HCT116 (cell line): ENCODE data around the gene RPH3AL.

Source experiments
- EZH2 ChIP-seq: fragments of 200-600 bp; sonication (generic); IDR thresholded peaks from 2 replicates; pipeline ENCODE4 v1.6.1; 2017; ENCODE audit warnings: antibody characterized with exemption, mixed run types
- POLR2A ChIP-seq: IDR thresholded peaks from 2 replicates; pipeline ENCODE4 v1.7.0; 2011; ENCODE audit warnings: borderline replicate concordance; ENCODE audit not compliant: insufficient read depth, insufficient read length; ENCODE audit errors: extremely low read depth
- POLR2AphosphoS5 ChIP-seq: IDR thresholded peaks from 2 replicates; pipeline ENCODE4 v1.6.1; 2011; ENCODE audit warnings: mild to moderate bottlenecking, low read depth, low read length, moderate library complexity
- SP1 ChIP-seq: IDR thresholded peaks from 2 replicates; pipeline ENCODE4 v1.6.1; 2012; ENCODE audit warnings: low read depth
- SRF ChIP-seq: IDR thresholded peaks from 2 replicates; pipeline ENCODE4 v1.6.1; 2012; ENCODE audit warnings: low read depth
- TF ChIP-seq, protein P1 (sequence below), 3 experiments: fragments of 200-600 bp in 1 of 3; sonication (generic) in 1 of 3; IDR thresholded peaks in 2 of 3; conservative IDR thresholded peaks in 1 of 3; 2 replicates each; pipeline ENCODE4 v1.5.1; 2012 to 2017; ENCODE audit warnings: low read depth in 2 of 3, low read length in 2 of 3, antibody characterized with exemption in 1 of 3, borderline replicate concordance in 1 of 3, control low read depth in 1 of 3, mild to moderate bottlenecking in 1 of 3, mixed read lengths in 1 of 3, mixed run types in 1 of 3, moderate library complexity in 1 of 3; ENCODE audit not compliant: insufficient read depth in 1 of 3
- TF ChIP-seq, protein P2 (sequence below): IDR thresholded peaks from 2 replicates; pipeline ENCODE4 v1.6.1; 2012
- TF ChIP-seq, protein P3 (sequence below): IDR thresholded peaks from 2 replicates; pipeline ENCODE4 v1.6.1; 2012; ENCODE audit warnings: low read depth

DNA sequence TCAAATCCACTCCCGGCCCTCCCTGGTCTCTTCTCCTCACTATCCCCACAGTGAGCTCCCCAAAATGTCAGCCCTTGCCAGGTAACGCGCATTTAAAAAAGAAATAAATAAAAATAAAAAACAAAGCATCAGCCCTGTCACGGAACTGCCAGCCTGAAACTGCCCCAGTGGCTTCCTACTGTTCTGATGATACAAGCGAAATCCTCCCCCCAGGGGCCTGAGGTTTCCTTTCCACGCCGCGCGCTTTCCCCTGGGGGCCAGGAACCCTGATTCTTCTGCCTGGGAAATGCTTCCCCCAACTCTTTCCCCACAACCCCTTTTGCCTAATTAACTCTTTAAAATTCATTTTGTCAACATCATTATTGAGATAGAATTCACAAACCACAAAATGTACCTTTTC, 12.2 kb upstream of the RPH3AL start:
- TF ChIP-seq EZH2 (no peak), POLR2A (no peak), SP1 (no peak), SRF (no peak), POLR2AphosphoS5 (no peak)
- TF ChIP-seq, protein P1, sequence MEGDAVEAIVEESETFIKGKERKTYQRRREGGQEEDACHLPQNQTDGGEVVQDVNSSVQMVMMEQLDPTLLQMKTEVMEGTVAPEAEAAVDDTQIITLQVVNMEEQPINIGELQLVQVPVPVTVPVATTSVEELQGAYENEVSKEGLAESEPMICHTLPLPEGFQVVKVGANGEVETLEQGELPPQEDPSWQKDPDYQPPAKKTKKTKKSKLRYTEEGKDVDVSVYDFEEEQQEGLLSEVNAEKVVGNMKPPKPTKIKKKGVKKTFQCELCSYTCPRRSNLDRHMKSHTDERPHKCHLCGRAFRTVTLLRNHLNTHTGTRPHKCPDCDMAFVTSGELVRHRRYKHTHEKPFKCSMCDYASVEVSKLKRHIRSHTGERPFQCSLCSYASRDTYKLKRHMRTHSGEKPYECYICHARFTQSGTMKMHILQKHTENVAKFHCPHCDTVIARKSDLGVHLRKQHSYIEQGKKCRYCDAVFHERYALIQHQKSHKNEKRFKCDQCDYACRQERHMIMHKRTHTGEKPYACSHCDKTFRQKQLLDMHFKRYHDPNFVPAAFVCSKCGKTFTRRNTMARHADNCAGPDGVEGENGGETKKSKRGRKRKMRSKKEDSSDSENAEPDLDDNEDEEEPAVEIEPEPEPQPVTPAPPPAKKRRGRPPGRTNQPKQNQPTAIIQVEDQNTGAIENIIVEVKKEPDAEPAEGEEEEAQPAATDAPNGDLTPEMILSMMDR (IDR thresholded peaks at IDR 0.05 in 2 of 3, conservative IDR thresholded peaks at IDR 0.05 in 1 of 3; ENCODE audit: borderline replicate concordance in 1 of 3, insufficient read depth in 1 of 3, low read depth in 2 of 3, low read length in 2 of 3), result no peak
- TF ChIP-seq, protein P2, sequence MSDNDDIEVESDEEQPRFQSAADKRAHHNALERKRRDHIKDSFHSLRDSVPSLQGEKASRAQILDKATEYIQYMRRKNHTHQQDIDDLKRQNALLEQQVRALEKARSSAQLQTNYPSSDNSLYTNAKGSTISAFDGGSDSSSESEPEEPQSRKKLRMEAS, result no peak
- TF ChIP-seq, protein P3, sequence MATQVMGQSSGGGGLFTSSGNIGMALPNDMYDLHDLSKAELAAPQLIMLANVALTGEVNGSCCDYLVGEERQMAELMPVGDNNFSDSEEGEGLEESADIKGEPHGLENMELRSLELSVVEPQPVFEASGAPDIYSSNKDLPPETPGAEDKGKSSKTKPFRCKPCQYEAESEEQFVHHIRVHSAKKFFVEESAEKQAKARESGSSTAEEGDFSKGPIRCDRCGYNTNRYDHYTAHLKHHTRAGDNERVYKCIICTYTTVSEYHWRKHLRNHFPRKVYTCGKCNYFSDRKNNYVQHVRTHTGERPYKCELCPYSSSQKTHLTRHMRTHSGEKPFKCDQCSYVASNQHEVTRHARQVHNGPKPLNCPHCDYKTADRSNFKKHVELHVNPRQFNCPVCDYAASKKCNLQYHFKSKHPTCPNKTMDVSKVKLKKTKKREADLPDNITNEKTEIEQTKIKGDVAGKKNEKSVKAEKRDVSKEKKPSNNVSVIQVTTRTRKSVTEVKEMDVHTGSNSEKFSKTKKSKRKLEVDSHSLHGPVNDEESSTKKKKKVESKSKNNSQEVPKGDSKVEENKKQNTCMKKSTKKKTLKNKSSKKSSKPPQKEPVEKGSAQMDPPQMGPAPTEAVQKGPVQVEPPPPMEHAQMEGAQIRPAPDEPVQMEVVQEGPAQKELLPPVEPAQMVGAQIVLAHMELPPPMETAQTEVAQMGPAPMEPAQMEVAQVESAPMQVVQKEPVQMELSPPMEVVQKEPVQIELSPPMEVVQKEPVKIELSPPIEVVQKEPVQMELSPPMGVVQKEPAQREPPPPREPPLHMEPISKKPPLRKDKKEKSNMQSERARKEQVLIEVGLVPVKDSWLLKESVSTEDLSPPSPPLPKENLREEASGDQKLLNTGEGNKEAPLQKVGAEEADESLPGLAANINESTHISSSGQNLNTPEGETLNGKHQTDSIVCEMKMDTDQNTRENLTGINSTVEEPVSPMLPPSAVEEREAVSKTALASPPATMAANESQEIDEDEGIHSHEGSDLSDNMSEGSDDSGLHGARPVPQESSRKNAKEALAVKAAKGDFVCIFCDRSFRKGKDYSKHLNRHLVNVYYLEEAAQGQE, result no peak
